Mesodermal cell (in vitro differentiated cells): ENCODE data around the gene ABCA12.

Experiments used
- H3K27ac ChIP-seq: 2 replicates; pipeline ENCODE4 v1.7.0; 2013; ENCODE audit warnings: mild to moderate bottlenecking, low read depth, low read length, moderate library complexity; ENCODE audit not compliant: severe bottlenecking
- H3K36me3 ChIP-seq: 2 replicates; pipeline ENCODE4 v1.7.1; 2013; ENCODE audit warnings: mild to moderate bottlenecking, low read length, moderate library complexity; ENCODE audit not compliant: control insufficient read depth, insufficient read depth
- H3K4me1 ChIP-seq: one replicate; pipeline ENCODE4 v1.7.1; 2013; ENCODE audit warnings: mild to moderate bottlenecking, low read length; ENCODE audit not compliant: insufficient read depth, control insufficient read depth, poor library complexity, severe bottlenecking
- H3K4me3 ChIP-seq: 2 replicates; pipeline ENCODE4 v1.7.0; 2013; ENCODE audit warnings: low read length, control low read depth, mild to moderate bottlenecking; ENCODE audit not compliant: insufficient read depth, poor library complexity, severe bottlenecking; ENCODE audit errors: extremely low read depth
- H3K9me3 ChIP-seq: 2 replicates; pipeline ENCODE4 v1.7.1; 2013; ENCODE audit warnings: mild to moderate bottlenecking, low read length, moderate library complexity; ENCODE audit not compliant: control insufficient read depth
- WGBS, 2 experiments: methylation state at CpG; one replicate each; pipeline ENCODE4 v1.1.5; 2013; ENCODE audit warnings: missing lambda C conversion rate in 2 of 2; ENCODE audit not compliant: insufficient coverage in 2 of 2; 5-methylcytosine and 5-hydroxymethylcytosine counted together

The ABCA12 gene

GRCh38 chr2:215136669-215137328 is 1.6 kb downstream of the ABCA12 start:
- 100% methylated on average over 1 of the region's 3 CpGs; no CpG with 5 or more reads in 1 of the 2 experiments for WGBS, 2 experiments
- H3K36me3 ChIP-seq = no peaks in the 10 kb centered on the region
- no peak overlapping the region for H3K4me3 ChIP-seq
- H3K4me1 ChIP-seq = peaks cover 6% of the 10 kb centered on the region
- H3K27ac ChIP-seq = no peak overlapping the region
- H3K9me3 ChIP-seq = no peaks in the 10 kb centered on the region

- 88 to 91% methylated on average over 2 to 3 of the region's 3 CpGs for WGBS, 2 experiments
- Histone ChIP-seq H3K4me1 (no peaks in the 10 kb centered on the region), H3K36me3 (no peaks in the 10 kb centered on the region), H3K27ac (no peak overlapping the region), H3K9me3 (no peaks in the 10 kb centered on the region), H3K4me3 (no peak overlapping the region)
Measured at GRCh38 chr2:215120401-215120800, 18.0 kb downstream of the ABCA12 start.

GRCh38 chr2:215119847-215120246 is 18.6 kb downstream of the ABCA12 start:
- Histone ChIP-seq H3K4me1 (no peaks in the 10 kb centered on the region), H3K9me3 (no peaks in the 10 kb centered on the region), H3K4me3 (no peak overlapping the region), H3K27ac (no peak overlapping the region), H3K36me3 (no peaks in the 10 kb centered on the region)
- WGBS, 2 experiments = 88% methylated on average over 1 of the region's 2 CpGs; no CpG with 5 or more reads in 1 of the 2 experiments

- Histone ChIP-seq H3K4me3 (no peak overlapping the region), H3K27ac (no peak overlapping the region), H3K9me3 (no peaks in the 10 kb centered on the region), H3K4me1 (no peaks in the 10 kb centered on the region), H3K36me3 (no peaks in the 10 kb centered on the region)
- 86% methylated on average over 2 of the region's 3 CpGs; no CpG with 5 or more reads in 1 of the 2 experiments for WGBS, 2 experiments
Measured at GRCh38 chr2:215110918-215111317, 27.5 kb downstream of the ABCA12 start.

GRCh38 chr2:215107216-215108056 is 31.0 kb downstream of the ABCA12 start:
- Histone ChIP-seq H3K4me1 (no peaks in the 10 kb centered on the region), H3K36me3 (no peaks in the 10 kb centered on the region), H3K27ac (no peak overlapping the region), H3K4me3 (no peak overlapping the region), H3K9me3 (no peaks in the 10 kb centered on the region)
- WGBS, 2 experiments = 79 to 93% methylated on average over 2 to 4 of the region's 5 CpGs

GRCh38 chr2:215105607-215106354 is 32.6 kb downstream of the ABCA12 start:
- no peaks in the 10 kb centered on the region for H3K9me3 ChIP-seq
- WGBS, 2 experiments = 90 to 96% methylated on average over 4 of the region's 5 CpGs
- no peak overlapping the region for H3K27ac ChIP-seq
- H3K36me3 ChIP-seq = no peaks in the 10 kb centered on the region
- no peak overlapping the region for H3K4me3 ChIP-seq
- no peaks in the 10 kb centered on the region for H3K4me1 ChIP-seq

GRCh38 chr2:215104226-215104625 is 34.2 kb downstream of the ABCA12 start:
- 77 to 87% methylated on average over 3 of the region's 4 CpGs for WGBS, 2 experiments
- Histone ChIP-seq H3K36me3 (no peaks in the 10 kb centered on the region), H3K9me3 (no peaks in the 10 kb centered on the region), H3K4me1 (no peaks in the 10 kb centered on the region), H3K27ac (no peak overlapping the region), H3K4me3 (no peak overlapping the region)

GRCh38 chr2:215098875-215099274 is 39.6 kb downstream of the ABCA12 start:
- H3K4me3 ChIP-seq = no peak overlapping the region
- 86 to 90% methylated on average over 6 of the region's 6 CpGs for WGBS, 2 experiments

GRCh38 chr2:215084080-215084479 is 54.3 kb downstream of the ABCA12 start:
- 91% methylated on average over 3 of the region's 5 CpGs for WGBS, 2 experiments
- no peaks in the 10 kb centered on the region for H3K9me3 ChIP-seq
- H3K4me3 ChIP-seq = no peak overlapping the region

More at GRCh38 chr2:215098875-215099274, 39.6 kb downstream of the ABCA12 start:
- Histone ChIP-seq H3K9me3 (no peaks in the 10 kb centered on the region), H3K36me3 (no peaks in the 10 kb centered on the region), H3K27ac (no peak overlapping the region), H3K4me1 (no peaks in the 10 kb centered on the region)

GRCh38 chr2:215083146-215083545 is 55.3 kb downstream of the ABCA12 start:
- no peak overlapping the region for H3K27ac ChIP-seq
- H3K9me3 ChIP-seq = no peaks in the 10 kb centered on the region
- 87 to 100% methylated on average over 2 of the region's 4 CpGs for WGBS, 2 experiments
- no peaks in the 10 kb centered on the region for H3K4me1 ChIP-seq
- no peak overlapping the region for H3K4me3 ChIP-seq
- no peaks in the 10 kb centered on the region for H3K36me3 ChIP-seq

More at GRCh38 chr2:215084080-215084479, 54.3 kb downstream of the ABCA12 start:
- Histone ChIP-seq H3K27ac (no peak overlapping the region), H3K36me3 (no peaks in the 10 kb centered on the region), H3K4me1 (no peaks in the 10 kb centered on the region)
